GM03348 (cell line): ENCODE results near the gene PAX6.

Experiments
- DNase-seq: peaks from one replicate; pipeline ENCODE4 v3.0.0; 2012; ENCODE audit warnings: low spot score

PAX6 gene

DNA sequence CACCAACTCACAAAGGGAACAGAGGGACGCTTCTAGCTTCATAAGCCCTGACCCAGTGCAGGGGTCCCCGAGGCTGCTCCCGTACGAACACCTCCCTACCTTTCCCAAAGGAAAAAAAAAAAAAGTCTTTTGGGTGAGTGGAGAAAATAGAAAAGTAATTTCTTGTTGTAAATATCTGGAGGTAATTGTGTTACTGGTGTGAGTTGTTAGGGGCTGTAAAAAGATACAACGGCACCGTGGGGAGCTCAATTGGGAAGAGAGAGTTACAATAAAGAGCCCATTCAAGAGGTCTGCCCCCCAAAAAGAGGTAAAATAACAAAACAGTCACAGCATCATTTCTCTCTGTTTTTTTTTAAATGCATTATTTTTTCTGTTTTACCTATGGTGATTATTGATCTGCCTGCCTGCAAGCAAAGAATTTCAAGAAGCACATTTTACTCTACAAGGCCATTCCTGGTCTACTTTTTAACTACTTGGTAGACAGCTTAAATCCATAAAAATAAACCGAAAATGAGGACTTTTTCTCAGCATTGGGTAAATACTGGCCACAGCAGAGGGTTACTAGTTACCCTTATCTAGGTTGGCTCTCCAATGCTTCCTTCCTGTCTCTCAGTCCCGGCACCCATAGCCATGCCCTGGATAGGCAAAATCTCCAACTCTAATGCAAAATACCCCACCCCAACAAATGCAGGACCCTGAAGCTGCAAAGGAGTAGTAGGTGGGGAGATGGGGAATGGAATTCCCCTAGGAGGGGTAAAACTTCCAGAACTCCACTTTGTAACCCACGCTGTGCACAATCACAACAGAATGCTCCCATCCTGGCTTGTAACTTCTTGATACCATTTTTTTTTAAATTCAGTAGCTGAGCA lies 3.1 kb downstream of the PAX6 start:
- DNase-seq, result no peak

DNA sequence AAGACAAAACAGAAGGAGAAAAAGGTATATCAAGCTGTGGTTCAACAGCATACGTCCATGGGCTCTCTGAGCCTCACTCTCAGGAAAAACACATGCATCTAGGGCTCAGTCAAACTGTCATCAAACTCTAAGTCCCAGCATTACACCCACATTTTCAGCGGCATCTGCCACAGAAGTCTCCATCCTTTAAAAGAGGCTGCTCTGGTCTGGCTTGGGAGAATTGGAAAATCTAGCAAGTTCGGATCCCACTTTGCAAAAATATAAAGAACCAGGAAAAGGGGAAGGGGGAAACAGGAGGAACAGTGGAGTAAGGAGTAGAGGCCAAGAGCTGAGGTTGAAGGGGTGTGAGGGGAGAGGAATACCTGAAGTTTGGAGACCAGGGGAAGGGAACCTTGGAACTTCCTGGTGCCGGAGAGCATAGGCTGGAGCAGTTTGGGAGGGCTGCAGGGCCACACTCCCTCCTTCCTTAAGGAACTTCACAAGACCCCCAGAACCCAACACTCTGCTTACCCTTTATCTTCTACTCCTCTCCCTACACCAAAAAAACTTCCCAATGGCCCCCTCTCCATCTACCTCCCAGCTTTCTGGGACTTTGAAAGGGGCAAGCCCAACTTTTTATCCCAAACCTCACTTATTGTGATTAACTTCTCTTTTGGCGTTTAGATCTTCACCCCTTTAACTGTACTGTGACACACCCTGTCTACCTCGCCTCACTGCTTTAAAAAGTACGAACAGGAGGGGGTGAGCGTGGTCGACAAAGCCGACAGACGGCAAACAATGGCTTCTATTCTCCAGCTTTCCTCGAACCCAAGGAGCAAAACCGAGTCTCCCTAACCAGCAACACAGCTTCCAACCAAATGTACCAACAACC lies 4.0 kb downstream of the PAX6 start:
- DNase-seq, result no peak

DNA sequence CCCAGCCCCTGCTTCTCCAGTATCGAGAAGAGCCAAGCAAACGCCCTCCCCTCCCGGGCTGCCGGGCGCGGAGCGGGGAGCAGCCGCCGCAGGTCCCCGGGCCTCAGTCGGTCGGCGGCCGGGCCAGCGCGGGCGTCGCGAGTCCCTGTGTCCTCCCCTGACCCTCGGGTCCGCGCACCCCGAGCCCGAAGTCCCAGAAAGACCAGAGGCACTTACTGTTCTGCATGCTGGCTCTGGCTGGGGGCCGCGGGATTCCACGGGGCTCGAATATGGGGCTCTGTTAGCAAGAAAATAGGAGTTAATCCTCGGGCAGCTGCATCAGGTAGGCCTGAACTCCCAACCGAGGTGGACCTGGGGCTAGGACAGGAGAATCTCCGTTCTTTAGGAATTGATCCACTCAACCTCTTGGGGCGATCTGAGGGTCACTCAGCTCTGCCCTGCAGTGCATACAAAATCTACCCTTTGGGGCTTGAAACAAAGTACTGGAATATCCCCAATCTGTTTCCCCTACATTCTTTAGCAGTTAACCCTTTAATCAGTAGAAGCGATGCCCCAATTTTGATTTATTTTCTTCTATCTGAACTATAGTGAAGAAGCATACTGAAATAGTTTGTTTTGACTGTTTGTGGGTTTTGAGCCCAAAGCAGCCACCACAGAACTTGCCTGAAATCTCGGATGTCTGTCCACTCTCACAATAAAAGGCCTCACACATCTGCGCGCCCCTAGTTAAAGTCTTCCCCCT lies 4.8 kb downstream of the PAX6 start:
- no peak for DNase-seq

DNA sequence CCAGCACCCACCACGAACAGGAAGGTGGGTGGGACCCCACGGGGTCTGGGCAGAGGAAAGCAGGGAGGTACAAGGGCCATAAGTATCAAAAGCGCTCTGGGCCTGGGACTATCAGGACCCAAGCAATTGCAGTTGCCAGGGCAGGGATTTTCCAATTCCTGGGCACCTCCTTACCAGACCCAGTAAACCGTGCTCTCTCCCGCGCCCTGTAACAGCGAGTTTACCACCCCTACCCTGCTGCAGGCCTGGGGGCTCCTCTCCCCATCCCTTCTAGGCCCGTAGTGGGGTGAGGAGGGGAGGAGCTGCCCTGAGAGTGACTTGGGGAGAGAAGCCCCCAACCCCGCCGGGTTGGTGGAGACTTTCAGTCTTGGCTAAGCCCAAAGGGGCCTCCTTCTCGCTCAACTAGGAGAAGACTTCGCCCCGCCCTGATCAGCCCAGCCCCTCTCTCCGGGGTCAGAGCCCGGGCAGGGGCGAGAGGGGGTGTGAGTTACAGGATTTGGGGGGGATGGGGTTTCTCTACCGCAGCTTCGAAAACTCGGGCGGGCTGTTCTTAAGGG lies 5.4 kb downstream of the PAX6 start:
- DNase-seq, result no peak

DNA sequence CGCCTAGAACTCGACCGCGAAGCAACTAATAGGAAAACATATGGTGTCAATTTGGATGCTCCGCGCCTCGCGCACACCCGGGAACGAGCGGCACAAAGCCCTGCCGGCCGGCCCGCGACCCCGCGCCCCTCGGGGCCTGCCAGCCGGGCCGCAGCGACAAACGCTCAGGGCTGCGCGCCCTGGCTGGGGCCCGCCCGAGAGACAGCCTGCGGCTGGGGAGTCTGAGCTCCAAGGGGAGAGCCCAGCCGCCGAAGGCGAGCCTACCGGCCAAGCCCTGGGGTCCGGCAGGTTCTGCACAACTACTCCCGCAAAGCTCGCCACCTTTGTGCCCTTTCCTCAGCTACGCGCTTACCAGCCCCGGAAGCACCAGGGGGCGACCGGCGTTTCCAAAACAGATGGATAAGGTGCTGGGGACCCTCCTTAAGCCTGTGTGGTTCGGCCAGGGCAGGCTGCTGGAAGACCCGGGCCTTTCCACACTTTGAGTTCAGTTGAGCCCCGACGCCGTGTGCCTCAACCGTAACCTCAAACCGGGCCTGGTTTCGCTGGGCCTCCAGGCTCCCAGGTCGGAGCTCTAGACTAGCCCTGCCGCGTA lies 6.0 kb downstream of the PAX6 start:
- DNase-seq, result no peak

DNA sequence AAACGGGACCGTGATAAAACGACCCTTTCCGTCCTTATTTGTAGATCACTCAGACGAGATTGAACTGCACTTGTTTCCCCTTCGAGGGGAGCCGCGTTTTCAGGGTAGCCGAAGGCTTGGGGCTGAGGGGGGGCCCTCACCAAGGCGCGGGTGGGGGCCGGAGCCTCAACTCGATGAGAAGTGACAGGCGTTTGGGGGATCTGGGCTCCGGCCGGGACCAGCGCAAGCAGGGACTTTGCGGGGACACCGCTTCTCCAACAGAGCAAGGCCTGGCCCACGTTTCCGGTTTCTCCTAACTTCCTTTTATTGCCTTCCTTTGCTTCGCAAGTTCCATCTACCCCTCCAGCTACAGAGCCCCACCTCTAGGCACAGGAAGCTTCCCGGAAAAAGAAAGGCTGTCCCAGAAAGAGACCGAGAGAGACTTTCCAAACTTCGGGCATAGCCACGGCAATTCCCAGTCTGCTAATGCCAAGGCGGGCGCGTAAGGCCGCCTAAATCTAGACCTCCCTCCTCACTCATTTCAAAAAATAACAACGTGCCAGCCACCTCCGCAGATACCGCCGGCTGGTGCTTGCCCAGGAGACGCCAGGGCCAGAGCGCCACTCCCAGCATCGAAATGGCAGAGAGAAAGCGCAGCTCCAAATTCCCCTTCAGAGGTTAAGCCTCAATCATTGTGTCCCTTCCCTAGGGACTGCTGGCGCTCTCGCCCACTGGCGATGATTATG lies 6.6 kb downstream of the PAX6 start:
- no peak for DNase-seq

DNA sequence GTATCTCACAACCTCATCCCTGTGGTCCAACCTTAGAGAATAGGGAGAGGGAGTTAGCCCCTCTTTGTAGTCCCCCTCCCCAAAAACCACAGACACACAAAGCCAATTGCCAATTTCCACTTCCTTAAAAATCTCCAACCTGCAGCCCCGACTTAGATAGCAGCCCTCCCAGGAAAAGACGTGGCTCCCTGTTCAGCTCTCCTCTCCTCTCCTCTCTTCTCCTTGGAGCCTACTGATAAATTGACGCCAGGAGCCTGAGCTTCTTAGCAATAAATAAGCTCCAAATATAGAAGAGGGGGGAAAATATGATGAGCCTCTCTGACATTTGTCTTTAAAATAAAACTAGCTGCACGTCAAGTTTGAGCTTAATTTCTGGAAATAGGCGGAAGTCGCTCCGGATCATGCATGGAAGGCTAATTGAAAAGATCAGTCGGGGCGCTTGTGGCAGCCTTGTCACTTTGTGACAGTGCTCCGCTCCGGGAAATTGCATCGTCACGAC lies 7.3 kb downstream of the PAX6 start:
- DNase-seq, result no peak

DNA sequence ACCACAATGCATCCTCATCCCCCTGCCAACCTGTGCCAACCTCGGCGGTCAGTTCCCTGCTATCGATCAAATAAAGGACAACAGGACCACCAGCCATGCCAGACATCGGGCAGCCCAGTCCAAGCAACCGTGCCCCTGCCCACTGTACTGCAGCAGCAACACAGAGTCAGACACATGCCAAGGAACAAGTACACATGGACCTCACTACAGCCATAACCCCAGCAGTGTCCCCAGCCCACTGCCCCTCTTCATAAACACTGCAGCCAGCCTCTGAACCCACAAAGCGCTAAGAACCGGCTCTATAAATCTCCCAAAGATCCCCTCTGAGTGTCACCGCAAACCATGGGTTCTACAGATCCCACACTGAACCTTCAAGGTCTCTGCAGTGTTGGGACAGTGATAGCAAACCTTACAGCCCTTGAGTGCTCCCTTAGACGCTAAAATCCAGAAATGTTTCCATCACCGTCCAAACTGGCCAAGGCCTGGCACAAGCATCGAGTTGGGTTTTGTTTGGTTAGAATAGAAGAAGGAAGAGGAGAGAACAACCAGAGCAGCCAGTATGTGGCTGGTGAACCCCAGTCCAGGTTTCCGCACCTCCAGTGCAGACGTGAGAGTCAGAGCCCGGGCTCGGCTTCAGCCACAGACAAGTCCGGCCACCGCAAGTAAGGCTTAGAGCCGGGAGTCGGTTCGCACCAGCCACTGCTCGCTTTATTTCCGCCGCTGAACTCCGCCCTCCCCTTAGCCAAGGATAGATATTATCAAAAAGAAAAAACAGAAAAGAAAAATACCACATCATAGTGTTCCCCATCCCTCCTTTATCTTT lies 7.9 kb downstream of the PAX6 start:
- no peak for DNase-seq

DNA sequence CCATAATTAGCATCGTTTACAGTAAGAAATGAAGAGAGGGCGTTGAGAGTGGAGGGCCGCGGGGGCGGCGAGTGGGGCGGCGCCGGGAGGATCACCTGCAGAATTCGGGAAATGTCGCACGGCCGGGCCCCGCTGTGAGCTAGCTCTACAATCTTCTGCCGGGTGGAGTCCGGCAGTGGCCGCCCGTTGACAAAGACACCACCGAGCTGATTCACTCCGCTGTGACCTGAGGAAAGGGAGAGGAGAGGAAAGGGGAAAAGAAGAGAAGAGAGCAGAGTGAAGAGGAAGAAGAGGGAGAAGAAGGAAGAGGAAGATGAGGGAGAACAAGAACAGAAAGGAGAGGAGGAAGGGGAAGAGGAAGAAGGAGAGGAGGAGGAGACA lies 8.5 kb downstream of the PAX6 start:
- no peak for DNase-seq

DNA sequence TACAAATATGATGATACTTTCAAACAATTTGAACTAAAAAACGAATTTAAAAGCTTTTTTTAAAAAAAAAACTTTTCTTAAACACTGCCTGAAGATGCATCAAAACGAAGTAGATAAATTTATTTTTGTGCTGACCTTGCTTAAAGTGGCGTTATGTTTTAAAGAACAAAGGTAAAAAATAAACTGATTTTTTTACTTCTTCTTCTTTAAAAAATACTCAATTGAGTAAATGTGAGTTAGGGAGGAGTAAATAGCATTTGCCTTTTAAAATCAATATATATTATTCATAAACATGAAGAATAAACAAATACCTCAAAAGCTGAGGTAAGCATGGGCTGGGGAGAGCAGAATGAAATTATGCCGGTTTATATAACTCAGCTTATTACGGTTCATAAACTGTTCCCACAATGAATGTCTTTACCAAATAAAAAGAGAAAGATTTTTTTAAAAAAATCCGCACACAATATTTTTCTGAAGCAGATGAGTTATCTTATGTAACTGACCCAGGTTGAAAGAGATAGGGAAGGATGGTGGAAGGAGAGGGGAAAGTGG lies 9.0 kb downstream of the PAX6 start:
- DNase-seq, result no peak

DNA sequence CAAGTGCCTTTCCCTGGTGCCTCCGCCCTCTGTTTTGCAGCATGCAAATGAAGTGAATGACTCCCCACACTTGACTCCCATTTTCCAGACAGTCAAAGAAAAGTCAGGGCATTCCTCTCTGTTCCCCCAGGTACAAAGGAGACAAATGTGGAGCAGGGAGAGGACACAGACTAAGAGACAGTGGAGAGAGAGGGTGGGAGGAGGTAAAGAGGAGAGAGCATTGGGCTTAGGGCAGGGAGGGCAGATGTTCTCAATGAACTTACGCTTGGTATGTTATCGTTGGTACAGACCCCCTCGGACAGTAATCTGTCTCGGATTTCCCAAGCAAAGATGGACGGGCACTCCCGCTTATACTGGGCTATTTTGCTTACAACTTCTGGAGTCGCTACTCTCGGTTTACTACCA lies 9.8 kb downstream of the PAX6 start:
- no peak for DNase-seq

DNA sequence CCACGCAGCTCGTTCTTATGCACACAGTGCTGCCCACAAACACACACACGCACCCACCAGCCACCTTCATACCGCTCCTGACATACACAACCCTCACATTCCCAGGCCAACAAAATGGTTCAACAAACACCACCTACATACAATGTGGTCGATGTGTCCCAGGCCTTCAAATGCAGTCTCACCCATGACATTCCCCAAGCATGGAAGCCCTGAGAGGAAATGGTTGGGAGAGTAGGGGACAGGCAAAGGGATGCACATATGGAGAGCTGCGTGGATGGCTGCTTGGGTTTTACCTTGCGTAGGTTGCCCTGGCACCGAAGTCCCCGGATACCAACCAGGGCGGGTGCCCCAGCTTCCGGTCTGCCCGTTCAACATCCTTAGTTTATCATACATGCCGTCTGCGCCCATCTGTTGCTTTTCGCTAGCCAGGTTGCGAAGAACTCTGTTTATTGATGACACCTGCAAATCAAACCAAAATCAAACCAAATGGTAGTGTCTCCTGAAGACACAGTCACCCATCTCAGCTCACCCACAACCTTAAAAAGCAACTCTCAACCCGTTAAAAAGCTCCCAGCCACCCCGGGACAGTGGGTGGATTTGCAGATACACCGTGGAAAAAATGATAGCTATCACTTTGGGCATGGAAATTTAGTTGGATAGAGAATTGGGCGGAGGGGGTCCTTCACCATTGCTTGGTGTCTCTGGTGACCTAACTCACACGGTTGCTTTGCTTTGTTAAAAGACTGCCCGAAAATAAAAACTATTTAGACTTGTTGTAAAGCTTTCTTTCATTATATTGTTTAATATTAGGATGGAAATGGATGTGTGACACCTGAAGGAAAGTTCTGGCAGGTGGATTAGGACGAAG lies 10.5 kb downstream of the PAX6 start:
- no peak for DNase-seq

DNA sequence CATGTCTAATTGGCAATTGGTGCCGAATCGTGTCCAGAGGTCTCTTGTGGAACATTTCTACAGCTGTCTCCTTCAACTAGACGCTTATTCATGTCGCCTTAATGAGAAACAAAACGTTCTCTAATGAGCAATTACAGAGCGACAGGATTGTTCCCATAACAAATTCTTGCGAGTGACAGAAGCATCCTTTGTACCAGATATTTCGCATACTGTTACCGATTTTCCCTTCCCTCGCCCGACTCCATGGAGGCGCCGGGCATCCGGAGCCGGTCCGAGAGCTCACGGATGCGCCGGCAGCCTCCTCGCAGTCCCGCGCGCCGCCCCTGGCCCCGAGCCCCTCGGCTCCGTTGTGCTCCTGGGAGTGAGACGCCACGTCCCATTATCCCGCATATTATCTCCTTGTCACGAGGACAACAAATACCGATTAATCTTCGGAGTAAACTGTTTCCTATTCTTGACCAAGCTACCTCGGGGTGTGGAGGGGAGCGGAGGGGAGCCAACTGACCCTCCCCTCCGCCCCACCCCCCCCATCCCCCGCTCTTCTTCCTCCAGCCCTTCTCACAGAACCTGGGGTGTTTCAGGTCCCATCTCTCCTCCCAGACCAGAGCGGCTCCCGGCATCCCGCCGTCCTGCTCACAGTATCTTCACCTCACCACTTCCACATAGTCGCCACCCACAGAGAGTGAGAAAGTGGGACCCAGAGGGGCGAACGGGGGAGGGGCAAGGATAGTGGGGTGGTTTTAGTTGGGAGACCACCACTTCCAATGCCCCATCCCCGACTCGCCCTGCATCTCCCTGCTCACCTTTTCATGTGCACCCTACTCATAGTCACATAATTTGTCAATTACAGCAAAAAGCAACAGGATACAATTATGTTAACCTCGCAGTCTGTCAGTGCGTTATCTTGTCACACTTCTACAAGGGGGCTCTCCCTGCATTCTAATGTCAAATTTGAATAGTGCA lies 11.4 kb downstream of the PAX6 start:
- no peak for DNase-seq

DNA sequence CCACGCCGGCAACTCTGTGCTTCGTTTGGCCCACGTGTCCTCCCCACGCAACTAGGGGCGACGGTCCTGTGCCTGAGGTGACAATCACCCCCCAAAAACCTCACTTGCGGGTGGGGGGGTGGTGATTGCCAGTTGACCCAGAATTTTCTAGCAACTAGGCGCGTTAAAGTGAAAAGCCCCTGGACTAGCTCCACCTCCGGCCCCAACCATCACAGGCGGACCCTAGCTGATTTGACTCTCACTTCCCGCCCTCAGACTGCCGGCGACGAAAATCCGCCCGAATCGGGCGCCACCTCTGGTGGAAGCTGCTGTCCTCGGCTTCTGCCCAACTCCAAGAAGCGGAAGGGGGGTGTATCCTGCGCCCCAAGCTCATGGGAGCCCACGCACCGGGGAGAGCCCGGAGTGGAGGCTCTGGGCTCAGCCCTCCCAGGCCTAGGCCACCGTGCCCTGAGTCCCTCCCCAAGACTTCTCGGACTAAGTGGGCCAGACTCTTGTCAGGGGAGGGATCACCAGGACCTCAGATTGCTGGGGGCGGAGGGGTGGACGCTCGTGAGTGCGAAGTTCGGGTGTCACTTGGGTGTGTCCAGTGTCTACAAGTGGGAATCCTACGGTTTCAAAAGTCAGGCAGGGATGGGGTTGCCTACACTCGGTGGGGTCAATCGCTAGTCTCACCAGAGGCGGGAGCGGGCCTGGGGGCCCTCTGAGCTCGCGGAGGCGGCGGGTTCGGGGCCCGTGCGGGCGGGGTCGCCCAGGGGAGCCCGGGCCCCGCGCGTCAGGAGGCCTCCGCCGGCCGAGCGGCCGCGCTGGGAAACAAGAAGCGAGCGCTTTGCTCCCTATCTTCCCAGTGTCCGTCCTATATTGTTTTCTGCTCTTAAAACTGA lies 12.3 kb downstream of the PAX6 start:
- no peak for DNase-seq

DNA sequence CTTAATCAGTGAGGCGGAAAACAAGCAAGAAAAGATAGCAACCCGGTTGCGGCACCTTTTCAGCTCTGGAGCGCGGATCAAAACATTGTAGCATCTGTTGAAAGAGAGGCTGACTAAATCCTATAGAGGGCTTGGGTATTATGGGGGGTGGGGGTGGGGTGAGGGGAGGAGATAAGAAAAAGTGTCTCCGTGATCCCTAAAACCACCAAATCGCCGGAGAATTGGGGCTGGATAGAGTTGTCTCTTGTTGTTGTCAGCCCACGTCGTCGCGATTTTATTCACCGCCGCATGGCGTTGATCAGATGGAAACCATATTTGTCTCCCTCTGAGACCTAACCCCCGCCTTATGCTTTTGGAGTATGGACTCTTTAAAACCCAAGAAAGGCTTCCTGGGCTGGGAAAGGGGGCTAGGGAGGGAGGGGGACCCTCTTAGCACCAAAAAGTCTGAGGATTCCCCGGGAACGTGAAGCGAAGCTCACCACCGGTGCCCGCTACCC lies 13.0 kb downstream of the PAX6 start:
- DNase-seq, result no peak
